Peyer's patch (tissue), 4 donors: Measurements from ENCODE around the gene IL37.

Source experiments
- POLR2A ChIP-seq, 2 donors: fragments of 450-650 bp; IDR thresholded peaks; one replicate each; pipeline ENCODE4 v1.5.1; 2017; ENCODE audit warnings: antibody characterized with exemption in 2 of 2, mild to moderate bottlenecking in 2 of 2, moderate library complexity in 2 of 2
- TF ChIP-seq, protein P1 (sequence below), 6 experiments: fragments of 450-650 bp in 4 of 6; fragments of 200-600 bp in 2 of 6; sonication (generic) in 1 of 6; IDR thresholded peaks; one replicate each; pipeline ENCODE4 v1.5.1; 2017 to 2019; ENCODE audit warnings: antibody characterized with exemption in 6 of 6, mild to moderate bottlenecking in 3 of 6, moderate library complexity in 1 of 6

DNA sequence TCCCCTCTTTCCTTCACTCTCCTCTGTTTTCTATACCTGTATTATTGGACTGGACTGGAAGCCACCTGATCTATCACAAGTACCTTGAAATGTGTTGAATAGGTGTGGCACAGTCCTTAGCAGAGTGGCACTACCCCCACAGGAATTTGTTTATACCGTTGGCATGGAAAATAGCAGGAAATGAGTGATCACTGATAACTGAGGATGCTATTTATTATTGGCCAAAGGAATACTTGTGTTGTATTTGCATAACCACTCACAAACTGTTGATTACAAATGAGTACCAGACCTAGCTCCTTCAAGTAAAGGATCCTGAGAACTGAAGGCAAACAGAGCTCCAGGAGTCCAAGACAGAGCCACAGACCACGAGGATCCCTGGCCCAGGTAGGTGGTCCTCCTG lies at the start of gene IL37:
- TF ChIP-seq POLR2A (IDR thresholded peaks at IDR 0.05): no peak
- TF ChIP-seq, protein P1, sequence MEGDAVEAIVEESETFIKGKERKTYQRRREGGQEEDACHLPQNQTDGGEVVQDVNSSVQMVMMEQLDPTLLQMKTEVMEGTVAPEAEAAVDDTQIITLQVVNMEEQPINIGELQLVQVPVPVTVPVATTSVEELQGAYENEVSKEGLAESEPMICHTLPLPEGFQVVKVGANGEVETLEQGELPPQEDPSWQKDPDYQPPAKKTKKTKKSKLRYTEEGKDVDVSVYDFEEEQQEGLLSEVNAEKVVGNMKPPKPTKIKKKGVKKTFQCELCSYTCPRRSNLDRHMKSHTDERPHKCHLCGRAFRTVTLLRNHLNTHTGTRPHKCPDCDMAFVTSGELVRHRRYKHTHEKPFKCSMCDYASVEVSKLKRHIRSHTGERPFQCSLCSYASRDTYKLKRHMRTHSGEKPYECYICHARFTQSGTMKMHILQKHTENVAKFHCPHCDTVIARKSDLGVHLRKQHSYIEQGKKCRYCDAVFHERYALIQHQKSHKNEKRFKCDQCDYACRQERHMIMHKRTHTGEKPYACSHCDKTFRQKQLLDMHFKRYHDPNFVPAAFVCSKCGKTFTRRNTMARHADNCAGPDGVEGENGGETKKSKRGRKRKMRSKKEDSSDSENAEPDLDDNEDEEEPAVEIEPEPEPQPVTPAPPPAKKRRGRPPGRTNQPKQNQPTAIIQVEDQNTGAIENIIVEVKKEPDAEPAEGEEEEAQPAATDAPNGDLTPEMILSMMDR (IDR thresholded peaks at IDR 0.05): no peak
